NT2/D1 (cell line): ENCODE measurements around the gene OMG.
"Not testable (repeated sequence)": the region's sequence is repeated elsewhere in the genome, so short reads cannot be mapped to it uniquely, and the experiment has no call there.

ENCODE experiments used
- DNase-seq: peaks from one replicate; pipeline ENCODE4 v3.0.0-alpha.2; 2011; ENCODE audit warnings: low read depth, low spot score
- H3K27me3 ChIP-seq: 2 replicates; pipeline ENCODE4 v1.6.0; 2011; ENCODE audit warnings: mild to moderate bottlenecking; ENCODE audit not compliant: insufficient read length, insufficient read depth
- H3K36me3 ChIP-seq: 2 replicates; pipeline ENCODE4 v1.6.1; 2011; ENCODE audit warnings: mild to moderate bottlenecking, low read length, mixed read lengths; ENCODE audit not compliant: insufficient read depth, insufficient read length
- H3K4me1 ChIP-seq: 2 replicates; pipeline ENCODE4 v1.5.1; 2011; ENCODE audit not compliant: insufficient read depth, insufficient read length
- H3K4me3 ChIP-seq: 2 replicates; pipeline ENCODE4 v1.5.1; 2011; ENCODE audit warnings: low read depth; ENCODE audit not compliant: insufficient read length
- H3K9ac ChIP-seq: 2 replicates; pipeline ENCODE4 v1.6.0; 2011; ENCODE audit warnings: low read depth; ENCODE audit not compliant: insufficient read length
- H3K9me3 ChIP-seq: 2 replicates; pipeline ENCODE4 v1.5.1; 2011; ENCODE audit warnings: mild to moderate bottlenecking, low read length; ENCODE audit not compliant: insufficient read depth
- SUZ12 ChIP-seq: IDR thresholded peaks from 2 replicates; pipeline ENCODE4 v1.6.1; 2011; ENCODE audit not compliant: insufficient read length, insufficient read depth; ENCODE audit errors: extremely low read depth
- YY1 ChIP-seq: IDR thresholded peaks from 2 replicates; pipeline ENCODE4 v1.6.1; 2011; ENCODE audit not compliant: insufficient read length, insufficient read depth
- ZNF274 ChIP-seq: IDR thresholded peaks from 2 replicates; pipeline ENCODE4 v1.6.1; 2011; ENCODE audit warnings: mild to moderate bottlenecking, low read depth, low read length

OMG gene

GRCh38 chr17:31274252-31274651, 22.8 kb downstream of the OMG start:
- TF ChIP-seq YY1 (no peak), SUZ12 (no peak), ZNF274 (no peak)
- Histone ChIP-seq H3K4me3 (no peak overlapping the region), H3K9ac (no peak overlapping the region), H3K36me3 (peaks cover 9% of the 10 kb centered on the region), H3K9me3 (no peaks in the 10 kb centered on the region), H3K4me1 (no peaks in the 10 kb centered on the region), H3K27me3 (no peaks in the 10 kb centered on the region)
- no peak for DNase-seq

DNA sequence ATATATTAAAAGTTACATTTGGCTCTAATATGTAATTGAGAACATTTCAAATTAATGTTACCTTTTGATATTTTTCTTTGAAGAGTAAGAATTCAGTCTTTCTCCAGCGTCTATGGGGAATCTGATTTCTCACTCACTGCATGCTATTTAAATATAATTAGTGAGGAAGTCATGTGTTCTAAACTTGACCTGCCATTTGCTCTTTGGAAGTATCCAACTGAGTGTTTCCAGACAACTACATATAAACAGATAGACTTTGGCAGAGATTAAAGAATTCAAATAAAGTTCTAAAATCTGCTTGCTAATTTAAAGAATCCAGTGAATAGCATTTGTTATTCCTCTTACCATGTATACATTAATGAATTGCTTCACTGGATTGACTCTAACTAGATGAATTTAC, 23.5 kb downstream of the OMG start:
- H3K27me3 ChIP-seq, result no peaks in the 10 kb centered on the region
- TF ChIP-seq YY1, result no peak
- TF ChIP-seq ZNF274, result no peak
- no peak for TF ChIP-seq SUZ12
- H3K4me1 ChIP-seq, result no peaks in the 10 kb centered on the region
- DNase-seq, result no peak
- no peak overlapping the region for H3K9ac ChIP-seq
- peaks cover 9% of the 10 kb centered on the region for H3K36me3 ChIP-seq
- no peak overlapping the region for H3K4me3 ChIP-seq
- no peaks in the 10 kb centered on the region for H3K9me3 ChIP-seq

DNA sequence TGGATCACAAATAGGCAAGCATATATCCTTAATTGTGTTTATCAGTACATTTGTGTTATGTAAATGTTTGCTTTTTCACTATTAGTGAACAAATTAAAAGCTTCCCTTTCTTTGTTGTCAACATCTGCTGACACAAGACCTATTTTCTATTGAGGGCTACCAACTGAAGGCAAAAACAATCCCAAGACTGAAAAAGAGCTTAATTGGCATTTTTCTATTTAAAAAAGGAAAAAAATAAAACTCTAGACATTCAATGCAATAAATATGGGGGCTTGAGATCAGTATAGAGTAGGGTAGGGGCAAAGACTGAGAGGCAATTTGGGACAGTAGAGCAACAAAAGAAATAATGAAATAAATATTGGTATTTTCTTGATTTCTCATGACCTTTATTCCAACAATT, 24.2 kb downstream of the OMG start:
- no peaks in the 10 kb centered on the region for H3K9me3 ChIP-seq
- H3K4me1 ChIP-seq, result no peaks in the 10 kb centered on the region
- H3K36me3 ChIP-seq, result peaks cover 9% of the 10 kb centered on the region
- no peak for TF ChIP-seq YY1
- no peak for TF ChIP-seq SUZ12
- TF ChIP-seq ZNF274, result no peak
- H3K4me3 ChIP-seq, result no peak overlapping the region
- no peaks in the 10 kb centered on the region for H3K27me3 ChIP-seq
- no peak overlapping the region for H3K9ac ChIP-seq
- no peak for DNase-seq

GRCh38 chr17:31272236-31272635, 24.8 kb downstream of the OMG start:
- Histone ChIP-seq H3K36me3 (peaks cover 10% of the 10 kb centered on the region), H3K9me3 (no peaks in the 10 kb centered on the region), H3K9ac (no peak overlapping the region), H3K4me3 (no peak overlapping the region), H3K4me1 (no peaks in the 10 kb centered on the region), H3K27me3 (no peaks in the 10 kb centered on the region)
- TF ChIP-seq ZNF274 (no peak), SUZ12 (no peak), YY1 (no peak)
- DNase-seq, result no peak

- no peaks in the 10 kb centered on the region for H3K27me3 ChIP-seq
- TF ChIP-seq YY1 (no peak), ZNF274 (no peak)
- H3K36me3 ChIP-seq, result peaks cover 19% of the 10 kb centered on the region
- no peak overlapping the region for H3K9ac ChIP-seq
- no peak overlapping the region for H3K4me3 ChIP-seq
- no peaks in the 10 kb centered on the region for H3K4me1 ChIP-seq
- no peaks in the 10 kb centered on the region for H3K9me3 ChIP-seq
- peak; percentile 55 for DNase-seq
These were observed 27.5 kb downstream of the OMG start for GRCh38 chr17:31269578-31269983.

DNA sequence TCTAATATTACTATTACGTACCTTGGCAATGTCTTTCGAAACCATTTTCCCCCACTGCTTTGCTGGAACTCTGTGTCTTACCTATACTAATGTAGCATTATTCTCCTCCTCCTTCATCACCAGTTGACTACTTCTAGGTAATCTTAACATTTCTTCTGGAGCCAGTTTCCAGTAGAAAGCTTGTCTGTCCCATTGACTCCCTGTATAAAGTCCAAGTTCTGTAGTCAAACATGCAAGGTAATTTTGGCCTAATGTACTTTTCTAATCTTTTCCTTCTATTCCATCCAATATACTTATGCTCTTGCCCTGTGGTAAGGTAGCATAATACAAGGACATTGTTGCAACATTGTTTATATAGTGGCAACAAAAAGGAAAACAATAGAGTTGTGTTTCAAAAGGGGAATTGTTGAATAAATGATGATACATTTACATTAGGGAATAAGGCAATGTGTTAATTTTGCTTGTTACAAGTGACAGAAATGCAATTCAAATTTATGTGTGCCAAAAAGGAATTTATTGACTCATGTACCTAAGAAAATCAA, 27.9 kb downstream of the OMG start:
- TF ChIP-seq ZNF274 (no peak), YY1 (no peak), SUZ12 (no peak)
- no peak for DNase-seq
- no peaks in the 10 kb centered on the region for H3K4me1 ChIP-seq
- H3K36me3 ChIP-seq, result peaks cover 19% of the 10 kb centered on the region
- no peaks in the 10 kb centered on the region for H3K9me3 ChIP-seq
- no peak overlapping the region for H3K4me3 ChIP-seq
- no peak overlapping the region for H3K9ac ChIP-seq
- no peaks in the 10 kb centered on the region for H3K27me3 ChIP-seq

GRCh38 chr17:31266042-31266441, 31.0 kb downstream of the OMG start:
- Histone ChIP-seq H3K4me1 (no peaks in the 10 kb centered on the region), H3K4me3 (no peak overlapping the region), H3K36me3 (peaks cover 17% of the 10 kb centered on the region), H3K27me3 (no peaks in the 10 kb centered on the region), H3K9me3 (no peaks in the 10 kb centered on the region), H3K9ac (no peak overlapping the region)
- DNase-seq, result no peak
- TF ChIP-seq YY1, result no peak

- H3K9me3 ChIP-seq, H3K4me3 ChIP-seq: not testable (repeated sequence)
- H3K36me3 ChIP-seq, result peaks cover 19% of the 10 kb centered on the region
These were observed 34.1 kb downstream of the OMG start for GRCh38 chr17:31262923-31263322.

More at GRCh38 chr17:31262923-31263322, 34.1 kb downstream of the OMG start:
- not testable (repeated sequence) for H3K27me3 ChIP-seq, H3K4me1 ChIP-seq, H3K9ac ChIP-seq, DNase-seq
